Fibroblast of the aortic adventitia (primary cell): ENCODE results near the gene ZNF275. TPM values are rescaled to one million over a fixed set of nuclear protein-coding genes. Genes with fewer than 3 reads are reported as not detected.
"Not testable (repeated sequence)": the region's sequence is repeated elsewhere in the genome, so short reads cannot be mapped to it uniquely, and the experiment has no call there.

ENCODE experiments used
- DNase-seq: peaks from one replicate; pipeline ENCODE4 v3.0.0-alpha.2; 2010; ENCODE audit warnings: low read depth
- H3K4me3 ChIP-seq: 2 replicates; pipeline ENCODE4 v1.5.1; 2011; ENCODE audit warnings: low read depth, mild to moderate bottlenecking, control low read depth, low read length, moderate library complexity
- CTCF ChIP-seq: IDR thresholded peaks from 2 replicates; pipeline ENCODE4 v1.5.1; 2011; ENCODE audit warnings: mild to moderate bottlenecking, low read length, control low read depth, inconsistent platforms; ENCODE audit not compliant: insufficient read depth
- total RNA-seq: library from RNA; depleted of rRNA; stranded (reverse); fragments of >200 nt; gene quantifications from 2 replicates; pipeline ENCODE4 v1.2.3, GENCODE V29; 2012; ENCODE audit warnings: low replicate concordance

The ZNF275 gene
- total RNA-seq, 1 donor, result 10.1 TPM

GRCh38 chrX:153387987-153388721 is 54.2 kb downstream of the ZNF275 start:
- no peak overlapping the region for H3K4me3 ChIP-seq
- no peak for DNase-seq
- TF ChIP-seq CTCF, result no peak

GRCh38 chrX:153388722-153389459 is 54.9 kb downstream of the ZNF275 start:
- H3K4me3 ChIP-seq, result no peak overlapping the region
- no peak for TF ChIP-seq CTCF
- no peak for DNase-seq

GRCh38 chrX:153389460-153389768 is 55.5 kb downstream of the ZNF275 start:
- DNase-seq, H3K4me3 ChIP-seq: not testable (repeated sequence)

- TF ChIP-seq CTCF, result no peak
- DNase-seq, result no peak
- H3K4me3 ChIP-seq, result no peak overlapping the region
Observed at GRCh38 chrX:153392642-153393321, 58.8 kb downstream of the ZNF275 start.

GRCh38 chrX:153394612-153395011 is 60.7 kb downstream of the ZNF275 start:
- H3K4me3 ChIP-seq, result no peak overlapping the region
- no peak for TF ChIP-seq CTCF
- no peak for DNase-seq

GRCh38 chrX:153395613-153396319 is 61.8 kb downstream of the ZNF275 start:
- no peak overlapping the region for H3K4me3 ChIP-seq
- DNase-seq, result no peak
- no peak for TF ChIP-seq CTCF
